ENCODE results near the gene MGAT3.

DNA sequence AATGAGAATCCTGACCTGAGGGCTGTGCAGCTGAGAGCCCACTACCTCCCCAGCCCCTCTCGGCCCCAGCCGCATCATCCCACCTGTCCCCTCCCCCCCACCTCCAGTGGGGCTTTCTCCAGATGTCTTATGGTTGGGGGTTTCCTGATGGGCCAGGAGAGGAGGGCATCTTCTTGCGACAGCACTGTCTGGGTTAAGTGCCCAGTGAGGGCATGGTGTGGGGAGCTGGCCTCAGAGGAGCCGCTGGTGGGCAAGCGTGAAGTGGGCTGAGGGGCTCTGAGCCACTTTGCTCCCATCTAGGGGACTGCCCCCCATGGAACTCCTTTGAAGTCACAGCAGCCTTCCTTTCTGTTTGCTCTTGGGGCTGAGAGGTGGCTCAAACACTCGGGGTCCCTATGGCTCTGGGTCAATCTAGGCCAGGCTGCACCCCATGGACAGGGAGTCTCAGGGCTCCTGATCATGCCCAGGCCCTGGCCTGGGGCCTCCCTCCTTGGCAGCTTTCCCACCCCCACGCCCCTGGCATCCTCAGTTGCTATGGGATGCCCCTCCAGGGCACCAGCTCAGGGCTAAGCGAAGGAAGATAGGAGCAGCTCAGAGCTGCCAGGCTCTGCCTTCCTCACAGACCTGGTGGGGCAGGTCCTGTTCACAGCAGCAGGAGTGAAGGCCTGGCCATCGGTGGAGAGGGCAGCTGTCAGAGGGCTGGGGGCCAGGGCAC is 34.3 kb downstream of the MGAT3 start:
- TF ChIP-seq, protein P1, sequence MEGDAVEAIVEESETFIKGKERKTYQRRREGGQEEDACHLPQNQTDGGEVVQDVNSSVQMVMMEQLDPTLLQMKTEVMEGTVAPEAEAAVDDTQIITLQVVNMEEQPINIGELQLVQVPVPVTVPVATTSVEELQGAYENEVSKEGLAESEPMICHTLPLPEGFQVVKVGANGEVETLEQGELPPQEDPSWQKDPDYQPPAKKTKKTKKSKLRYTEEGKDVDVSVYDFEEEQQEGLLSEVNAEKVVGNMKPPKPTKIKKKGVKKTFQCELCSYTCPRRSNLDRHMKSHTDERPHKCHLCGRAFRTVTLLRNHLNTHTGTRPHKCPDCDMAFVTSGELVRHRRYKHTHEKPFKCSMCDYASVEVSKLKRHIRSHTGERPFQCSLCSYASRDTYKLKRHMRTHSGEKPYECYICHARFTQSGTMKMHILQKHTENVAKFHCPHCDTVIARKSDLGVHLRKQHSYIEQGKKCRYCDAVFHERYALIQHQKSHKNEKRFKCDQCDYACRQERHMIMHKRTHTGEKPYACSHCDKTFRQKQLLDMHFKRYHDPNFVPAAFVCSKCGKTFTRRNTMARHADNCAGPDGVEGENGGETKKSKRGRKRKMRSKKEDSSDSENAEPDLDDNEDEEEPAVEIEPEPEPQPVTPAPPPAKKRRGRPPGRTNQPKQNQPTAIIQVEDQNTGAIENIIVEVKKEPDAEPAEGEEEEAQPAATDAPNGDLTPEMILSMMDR (CRISPR knock-in tag; IDR thresholded peaks at IDR 0.05): no peak
- no peak for TF ChIP-seq MXI1 (IDR thresholded peaks at IDR 0.05; ENCODE audit: borderline replicate concordance, low read depth, low read length)
- TF ChIP-seq CEBPB (IDR thresholded peaks at IDR 0.05; ENCODE audit: borderline replicate concordance, low read depth, low read length): no peak
- TF ChIP-seq, protein P2, sequence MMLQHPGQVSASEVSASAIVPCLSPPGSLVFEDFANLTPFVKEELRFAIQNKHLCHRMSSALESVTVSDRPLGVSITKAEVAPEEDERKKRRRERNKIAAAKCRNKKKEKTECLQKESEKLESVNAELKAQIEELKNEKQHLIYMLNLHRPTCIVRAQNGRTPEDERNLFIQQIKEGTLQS (CRISPR knock-in tag; IDR thresholded peaks at IDR 0.05): no peak
- no peak for TF ChIP-seq MAF1 (CRISPR knock-in tag; IDR thresholded peaks at IDR 0.05; ENCODE audit: borderline replicate concordance)
- TF ChIP-seq, protein P3, sequence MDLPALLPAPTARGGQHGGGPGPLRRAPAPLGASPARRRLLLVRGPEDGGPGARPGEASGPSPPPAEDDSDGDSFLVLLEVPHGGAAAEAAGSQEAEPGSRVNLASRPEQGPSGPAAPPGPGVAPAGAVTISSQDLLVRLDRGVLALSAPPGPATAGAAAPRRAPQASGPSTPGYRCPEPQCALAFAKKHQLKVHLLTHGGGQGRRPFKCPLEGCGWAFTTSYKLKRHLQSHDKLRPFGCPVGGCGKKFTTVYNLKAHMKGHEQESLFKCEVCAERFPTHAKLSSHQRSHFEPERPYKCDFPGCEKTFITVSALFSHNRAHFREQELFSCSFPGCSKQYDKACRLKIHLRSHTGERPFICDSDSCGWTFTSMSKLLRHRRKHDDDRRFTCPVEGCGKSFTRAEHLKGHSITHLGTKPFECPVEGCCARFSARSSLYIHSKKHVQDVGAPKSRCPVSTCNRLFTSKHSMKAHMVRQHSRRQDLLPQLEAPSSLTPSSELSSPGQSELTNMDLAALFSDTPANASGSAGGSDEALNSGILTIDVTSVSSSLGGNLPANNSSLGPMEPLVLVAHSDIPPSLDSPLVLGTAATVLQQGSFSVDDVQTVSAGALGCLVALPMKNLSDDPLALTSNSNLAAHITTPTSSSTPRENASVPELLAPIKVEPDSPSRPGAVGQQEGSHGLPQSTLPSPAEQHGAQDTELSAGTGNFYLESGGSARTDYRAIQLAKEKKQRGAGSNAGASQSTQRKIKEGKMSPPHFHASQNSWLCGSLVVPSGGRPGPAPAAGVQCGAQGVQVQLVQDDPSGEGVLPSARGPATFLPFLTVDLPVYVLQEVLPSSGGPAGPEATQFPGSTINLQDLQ (CRISPR knock-in tag; IDR thresholded peaks at IDR 0.05): no peak
- TF ChIP-seq FIP1L1 (IDR thresholded peaks at IDR 0.05; ENCODE audit: borderline replicate concordance, insufficient read depth, low read depth, low read length): no peak
- no peak for TF ChIP-seq ZBTB1 (CRISPR knock-in tag; IDR thresholded peaks at IDR 0.05; ENCODE audit: borderline replicate concordance)
- TF ChIP-seq ZNF749 (CRISPR knock-in tag; IDR thresholded peaks at IDR 0.05; ENCODE audit: borderline replicate concordance): no peak
